IMR-90 (cell line): ENCODE measurements around the gene OGA. TPM values are rescaled to one million over a fixed set of nuclear protein-coding genes. Genes with fewer than 3 reads are reported as not detected.

Source experiments
- ATAC-seq: fragments of 200-7000 bp; cut with Tn5 transposase; 2 replicates; pipeline ENCODE4 v1.9.1; 2020; ENCODE audit warnings: low read depth, mild to moderate bottlenecking, moderate library complexity
- BruUV-seq: library from RNA; stranded (reverse); fragments of 400-500 nt; replicated peaks from 2 replicates; lab custom pipeline; 2021; lab: Mats Ljungman, UMichigan
- CTCF ChIA-PET: fragments of 300-600 bp; formaldehyde crosslinking; extraction: SDS; loops from one replicate; lab custom pipeline; 2021; ENCODE audit warnings: antibody characterized with exemption; lab: Yijun Ruan, JAX
- POLR2A ChIA-PET: fragments of 300-600 bp; sonication (Branson Sonifier 250); formaldehyde crosslinking; loops from one replicate; lab custom pipeline; 2022; ENCODE audit warnings: antibody characterized with exemption; ENCODE audit not compliant: unreplicated experiment; lab: Charles Lee
- DNase-seq: peaks from one replicate; pipeline ENCODE4 v3.0.0; 2013
- H2AFZ ChIP-seq: replicated peaks from 2 replicates; pipeline ENCODE3; 2013; ENCODE audit warnings: low read length, mild to moderate bottlenecking; ENCODE audit not compliant: poor library complexity
- H2AK5ac ChIP-seq: 2 replicates; pipeline ENCODE4 v1.6.1; 2013; ENCODE audit warnings: low read depth, low read length, inconsistent platforms
- H2AK9ac ChIP-seq: replicated peaks from 2 replicates; pipeline ENCODE3; 2013; ENCODE audit warnings: mild to moderate bottlenecking, low read depth, low read length, moderate library complexity; ENCODE audit not compliant: poor library complexity
- H2BK120ac ChIP-seq: 2 replicates; pipeline ENCODE4 v1.6.1; 2013; ENCODE audit warnings: low read depth, low read length, inconsistent platforms
- H2BK15ac ChIP-seq: 3 replicates; pipeline ENCODE4 v1.6.1; 2013; ENCODE audit warnings: low read depth, low read length, inconsistent platforms
- H2BK20ac ChIP-seq: 2 replicates; pipeline ENCODE4 v1.6.1; 2013; ENCODE audit warnings: low read depth, mild to moderate bottlenecking, inconsistent platforms, low read length, moderate library complexity
- H2BK5ac ChIP-seq: 2 replicates; pipeline ENCODE4 v1.6.1; 2013; ENCODE audit warnings: mild to moderate bottlenecking, low read depth, low read length, inconsistent platforms; ENCODE audit not compliant: poor library complexity, severe bottlenecking
- H3K14ac ChIP-seq: replicated peaks from 2 replicates; pipeline ENCODE4 v1.6.1; 2013; ENCODE audit warnings: low read depth, low read length, inconsistent platforms
- H3K18ac ChIP-seq: 2 replicates; pipeline ENCODE4 v1.6.1; 2013; ENCODE audit warnings: low read depth, low read length, control low read depth
- H3K23ac ChIP-seq: 2 replicates; pipeline ENCODE4 v1.6.1; 2013; ENCODE audit warnings: low read depth, low read length, inconsistent platforms
- H3K27ac ChIP-seq: 2 replicates; pipeline ENCODE4 v1.5.1; 2013; ENCODE audit warnings: mild to moderate bottlenecking, control low read depth, low read length; ENCODE audit not compliant: insufficient read depth
- H3K27me3 ChIP-seq: 2 replicates; pipeline ENCODE4 v1.6.1; 2013; ENCODE audit warnings: low read length; ENCODE audit not compliant: control insufficient read depth, insufficient read depth
- H3K36me3 ChIP-seq: 2 replicates; pipeline ENCODE4 v1.6.1; 2013; ENCODE audit warnings: low read length, mixed read lengths; ENCODE audit not compliant: control insufficient read depth, insufficient read depth
- H3K4ac ChIP-seq: 2 replicates; pipeline ENCODE4 v1.6.1; 2013; ENCODE audit warnings: low read depth, low read length, inconsistent platforms
- H3K4me1 ChIP-seq: 2 replicates; pipeline ENCODE4 v1.6.1; 2013; ENCODE audit warnings: low read length, mixed read lengths; ENCODE audit not compliant: control insufficient read depth, insufficient read depth
- H3K4me2 ChIP-seq: 2 replicates; pipeline ENCODE4 v1.6.1; 2013; ENCODE audit warnings: low read depth, mild to moderate bottlenecking, control low read depth, low read length, moderate library complexity
- H3K4me3 ChIP-seq: 2 replicates; pipeline ENCODE4 v1.5.1; 2013; ENCODE audit warnings: low read depth, mild to moderate bottlenecking, control low read depth, low read length, moderate library complexity; ENCODE audit not compliant: insufficient read depth
- H3K56ac ChIP-seq: 2 replicates; pipeline ENCODE4 v1.6.1; 2013; ENCODE audit warnings: low read length, inconsistent platforms; ENCODE audit not compliant: insufficient read depth; ENCODE audit errors: extremely low read depth
- H3K79me1 ChIP-seq, 2 experiments: 2 replicates each; pipeline ENCODE4 v1.6.1; 2013; ENCODE audit warnings: low read length in 2 of 2, inconsistent platforms in 1 of 2, low read depth in 1 of 2
- H3K9ac ChIP-seq: 2 replicates; pipeline ENCODE4 v1.6.1; 2013; ENCODE audit warnings: low read depth, low read length, control low read depth
- H3K9me1 ChIP-seq: 2 replicates; pipeline ENCODE4 v1.6.1; 2013; ENCODE audit warnings: low read length, inconsistent platforms; ENCODE audit not compliant: insufficient read depth
- H3K9me3 ChIP-seq: 2 replicates; pipeline ENCODE4 v1.6.1; 2013; ENCODE audit warnings: low read length; ENCODE audit not compliant: control insufficient read depth, insufficient read depth
- H4K20me1 ChIP-seq: 2 replicates; pipeline ENCODE4 v1.6.1; 2013; ENCODE audit warnings: low read length, inconsistent platforms; ENCODE audit not compliant: insufficient read depth
- H4K5ac ChIP-seq: 2 replicates; pipeline ENCODE4 v1.6.1; 2013; ENCODE audit warnings: mild to moderate bottlenecking, low read depth, low read length, control low read depth
- H4K8ac ChIP-seq, 2 experiments: 2 replicates each; pipeline ENCODE4 v1.6.1; 2013; ENCODE audit warnings: low read depth in 2 of 2, low read length in 2 of 2, control low read depth in 1 of 2, inconsistent platforms in 1 of 2
- H4K91ac ChIP-seq: 2 replicates; pipeline ENCODE4 v1.6.1; 2013; ENCODE audit warnings: low read depth, low read length, inconsistent platforms; ENCODE audit not compliant: insufficient read depth
- BHLHE40 ChIP-seq: fragments of 150-350 bp; IDR thresholded peaks from 2 replicates; pipeline ENCODE4 v1.6.1; 2016; ENCODE audit warnings: mild to moderate bottlenecking, low read depth, low read length
- CHD1 ChIP-seq: IDR thresholded peaks from 2 replicates; pipeline ENCODE4 v1.6.1; 2012; ENCODE audit warnings: low read depth, low read length, improper control_type of control experiment
- ELK1 ChIP-seq: fragments of 150-350 bp; IDR thresholded peaks from 2 replicates; pipeline ENCODE4 v1.6.1; 2016; ENCODE audit warnings: low read depth, mild to moderate bottlenecking, low read length, moderate library complexity, borderline replicate concordance
- FOS ChIP-seq: fragments of 150-350 bp; IDR thresholded peaks from 2 replicates; pipeline ENCODE4 v1.6.1; 2016; ENCODE audit warnings: low read depth, low read length
- MAFK ChIP-seq: IDR thresholded peaks from 2 replicates; pipeline ENCODE4 v1.6.1; 2012; ENCODE audit warnings: low read depth, low read length, improper control_type of control experiment
- NFE2L2 ChIP-seq: fragments of 150-350 bp; IDR thresholded peaks from 2 replicates; pipeline ENCODE4 v1.6.1; 2016; ENCODE audit warnings: low read depth, mild to moderate bottlenecking, low read length
- RCOR1 ChIP-seq: IDR thresholded peaks from 2 replicates; pipeline ENCODE4 v1.6.1; 2012; ENCODE audit warnings: mild to moderate bottlenecking, low read length, improper control_type of control experiment; ENCODE audit not compliant: insufficient replicate concordance
- WGBS, 2 experiments: methylation state at CpG; one replicate each; pipeline versions ENCODE4 v1.1.5 to v1.1.7; 2013; ENCODE audit warnings: missing lambda C conversion rate in 2 of 2; ENCODE audit not compliant: insufficient read length in 1 of 2; ENCODE audit errors: extremely low coverage in 2 of 2; 5-methylcytosine and 5-hydroxymethylcytosine counted together
- dilution Hi-C: fragments of 300-500 bp; cut with HindIII; formaldehyde crosslinking; loops from one replicate; pipeline ENCODE4 v1.14.3; 2018; ENCODE audit warnings: low sequenced_read_pairs; ENCODE audit not compliant: unreplicated experiment
- in situ Hi-C: fragments of 300-500 bp; cut with MboI; formaldehyde crosslinking; loops from 3 replicates; pipeline ENCODE4 v1.14.3; 2019; ENCODE audit warnings: low sequenced_read_pairs, inconsistent platforms, mixed read lengths
- intact Hi-C: fragments of 100-400 bp; cut with micrococcal nuclease; formaldehyde crosslinking; loops from 2 replicates; pipeline ENCODE4 v1.10.0; 2022
- polyA plus RNA-seq, 3 experiments: library from polyadenylated mRNA; depleted of rRNA; stranded (reverse); fragments of >200 nt; gene quantifications; 2 replicates each; pipeline ENCODE4 v1.2.3, GENCODE V29; 2012; ENCODE audit warnings: low replicate concordance in 1 of 3
- total RNA-seq: library from RNA; depleted of rRNA; stranded (reverse); fragments of >200 nt; gene quantifications from 2 replicates; pipeline ENCODE4 v1.2.3, GENCODE V29; 2012
- TF ChIP-seq, protein P1 (sequence below): conservative IDR thresholded peaks from 2 replicates; pipeline ENCODE4 v1.5.1; 2012; ENCODE audit warnings: mild to moderate bottlenecking, low read depth, low read length, improper control_type of control experiment

OGA gene
- total and polyA plus RNA-seq, 2 of the 4 experiments (the other 2 are of a cell fraction), result 42.5 to 62.9 TPM

- intact Hi-C loops, result loop anchor here (10.0 kb wide), 1 partner anchor 491 kb away; no protein-coding TSS in a partner anchor
- H4K91ac ChIP-seq, result no peak overlapping the region
- ATAC-seq (no peak), DNase-seq (no peak)
- dilution Hi-C loops, result no loop called here
- H4K5ac ChIP-seq, result no peak overlapping the region
- no peak overlapping the region for H4K8ac ChIP-seq
- H3K4me2 ChIP-seq, result no peak overlapping the region
- H3K9me3 ChIP-seq, result no peaks in the 10 kb centered on the region
- peaks cover 35% of the 10 kb centered on the region for H3K36me3 ChIP-seq
- H4K20me1 ChIP-seq, result peaks cover 13% of the 10 kb centered on the region
- H3K23ac ChIP-seq, result no peak overlapping the region
- no peaks in the 10 kb centered on the region; the same call in 1 of the 2 replicates for H3K9me1 ChIP-seq
- H3K56ac ChIP-seq, result no peak overlapping the region
- peaks cover 43 to 54% of the 10 kb centered on the region in 2 experiments for H3K79me1 ChIP-seq
- H2BK5ac ChIP-seq, result no peak overlapping the region
- H2AFZ ChIP-seq, result no peak overlapping the region
- in situ Hi-C loops, result no loop called here
- H3K14ac ChIP-seq, result no peak overlapping the region
- H3K9ac ChIP-seq, result no peak overlapping the region
- 100% methylated on average over 1 of the region's 2 CpGs; no CpG with 5 or more reads in 1 of the 2 experiments for WGBS, 2 experiments
- peaks cover 11% of the 10 kb centered on the region for H3K4me1 ChIP-seq
- ChIA-PET CTCF (interaction anchor here (1.1 kb wide), 1 partner anchor 10 kb away, joined by 3 read pairs; no protein-coding TSS in a partner anchor), POLR2A (no interaction called here)
- H2AK5ac ChIP-seq, result no peak overlapping the region
- H2BK120ac ChIP-seq, result no peak overlapping the region
- no peak overlapping the region for H2AK9ac ChIP-seq
- no peak overlapping the region for H3K18ac ChIP-seq
- H2BK15ac ChIP-seq, result no peak overlapping the region
- no peak overlapping the region for H3K4me3 ChIP-seq
- H3K4ac ChIP-seq, result no peak overlapping the region
- no peak overlapping the region for H3K27ac ChIP-seq
- BruUV-seq, result no TSS peak
- TF ChIP-seq BHLHE40, result no peak
- TF ChIP-seq NFE2L2, result no peak
- no peak for TF ChIP-seq CHD1
- no peak for TF ChIP-seq FOS
- no peak for TF ChIP-seq ELK1
- TF ChIP-seq, protein P1, sequence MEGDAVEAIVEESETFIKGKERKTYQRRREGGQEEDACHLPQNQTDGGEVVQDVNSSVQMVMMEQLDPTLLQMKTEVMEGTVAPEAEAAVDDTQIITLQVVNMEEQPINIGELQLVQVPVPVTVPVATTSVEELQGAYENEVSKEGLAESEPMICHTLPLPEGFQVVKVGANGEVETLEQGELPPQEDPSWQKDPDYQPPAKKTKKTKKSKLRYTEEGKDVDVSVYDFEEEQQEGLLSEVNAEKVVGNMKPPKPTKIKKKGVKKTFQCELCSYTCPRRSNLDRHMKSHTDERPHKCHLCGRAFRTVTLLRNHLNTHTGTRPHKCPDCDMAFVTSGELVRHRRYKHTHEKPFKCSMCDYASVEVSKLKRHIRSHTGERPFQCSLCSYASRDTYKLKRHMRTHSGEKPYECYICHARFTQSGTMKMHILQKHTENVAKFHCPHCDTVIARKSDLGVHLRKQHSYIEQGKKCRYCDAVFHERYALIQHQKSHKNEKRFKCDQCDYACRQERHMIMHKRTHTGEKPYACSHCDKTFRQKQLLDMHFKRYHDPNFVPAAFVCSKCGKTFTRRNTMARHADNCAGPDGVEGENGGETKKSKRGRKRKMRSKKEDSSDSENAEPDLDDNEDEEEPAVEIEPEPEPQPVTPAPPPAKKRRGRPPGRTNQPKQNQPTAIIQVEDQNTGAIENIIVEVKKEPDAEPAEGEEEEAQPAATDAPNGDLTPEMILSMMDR, result no peak
- no peak for TF ChIP-seq MAFK
- no peak for TF ChIP-seq RCOR1
- H2BK20ac ChIP-seq, result no peak overlapping the region
- no peaks in the 10 kb centered on the region for H3K27me3 ChIP-seq
Observed at GRCh38 chr10:101785801-101786200, 32.4 kb downstream of the OGA start.
